K562 (cell line): ENCODE results near the gene VPS26A. TPM values are rescaled to one million over a fixed set of nuclear protein-coding genes. Genes with fewer than 3 reads are reported as not detected.

ENCODE experiments used
- BHLHE40 ChIP-seq: IDR thresholded peaks from 2 replicates; pipeline ENCODE4 v1.6.1; 2011; ENCODE audit warnings: low read length, improper control_type of control experiment
- BRF2 ChIP-seq: IDR thresholded peaks from 3 replicates; pipeline ENCODE4 v1.6.1; 2011; ENCODE audit warnings: borderline replicate concordance, mild to moderate bottlenecking; ENCODE audit not compliant: insufficient read length, insufficient read depth
- CBFB ChIP-seq: sonication (generic); formaldehyde crosslinking; IDR thresholded peaks from 2 replicates; pipeline ENCODE4 v1.4.0; 2020; ENCODE audit warnings: mild to moderate bottlenecking, missing genetic modification reagents
- ETV6 ChIP-seq, 3 experiments: fragments of 150-350 bp in 1 of 3; sonication (generic) in 1 of 3; formaldehyde crosslinking in 1 of 3; IDR thresholded peaks; 2 replicates each; pipeline versions ENCODE4 v1.6.1 to v1.8.0; 2014 to 2022; ENCODE audit warnings: borderline replicate concordance in 2 of 3, low read depth in 2 of 3, antibody characterized with exemption in 1 of 3, low read length in 1 of 3, mild to moderate bottlenecking in 1 of 3, missing genetic modification reagents in 1 of 3
- GMEB1 ChIP-seq: fragments of 250-450 bp; sonication (Bioruptor Pico); IDR thresholded peaks from 2 replicates; pipeline ENCODE4 v1.4.0; 2020; ENCODE audit warnings: mild to moderate bottlenecking
- MBD2 ChIP-seq: sonication (generic); IDR thresholded peaks from 2 replicates; pipeline ENCODE4 v1.6.1; 2016; ENCODE audit warnings: low read depth, borderline replicate concordance
- RBM17 ChIP-seq: fragments of 200-400 bp; formaldehyde crosslinking; IDR thresholded peaks from 2 replicates; pipeline ENCODE4 v1.6.1; 2017; ENCODE audit warnings: low read depth, mild to moderate bottlenecking, low read length, borderline replicate concordance
- RBM25 ChIP-seq: fragments of 200-400 bp; formaldehyde crosslinking; IDR thresholded peaks from 2 replicates; pipeline ENCODE4 v1.6.1; 2018; ENCODE audit warnings: low read length, low read depth, moderate library complexity; ENCODE audit not compliant: severe bottlenecking
- RBM39 ChIP-seq: fragments of 200-400 bp; formaldehyde crosslinking; optimal IDR thresholded peaks from 2 replicates; pipeline ENCODE3; 2018; ENCODE audit warnings: low read depth, low read length
- SIRT6 ChIP-seq: IDR thresholded peaks from one replicate; pipeline ENCODE4 v1.6.1; 2012; ENCODE audit warnings: low read depth, mild to moderate bottlenecking, control low read depth, inconsistent platforms, low read length, moderate library complexity
- SPI1 ChIP-seq: IDR thresholded peaks from 2 replicates; pipeline ENCODE4 v1.6.1; 2011; ENCODE audit warnings: low read depth, low read length, control low read depth, borderline replicate concordance
- ZNF224 ChIP-seq: sonication (generic); formaldehyde crosslinking; IDR thresholded peaks from 2 replicates; pipeline ENCODE4 v1.8.0; 2022; ENCODE audit warnings: mild to moderate bottlenecking, missing genetic modification reagents
- ZNF24 ChIP-seq: fragments of 450-650 bp; IDR thresholded peaks from 2 replicates; pipeline ENCODE4 v1.6.1; 2016
- polyA plus RNA-seq, 8 experiments: library from polyadenylated mRNA; depleted of rRNA in 4 of 8; stranded (reverse) in 5 of 8; unstranded in 3 of 8; fragments of >200 nt; fragmentation: Nextera tagmentation in 2 of 8; fragmentation: Illumina TruSeq in 1 of 8; extraction: Ambion mirVana in 2 of 8; extraction: Trizol in 1 of 8; gene quantifications; 2 replicates each; pipeline versions ENCODE4 v1.2.1 to v1.2.3, GENCODE V29; 2011 to 2014; ENCODE audit warnings: inconsistent platforms in 1 of 8, missing spikeins in 1 of 8
- total RNA-seq, 7 experiments: library from RNA; depleted of rRNA in 6 of 7; stranded (reverse); fragments of >200 nt in 6 of 7; fragmentation: Illumina TruSeq in 2 of 7; extraction: Trizol in 2 of 7; gene quantifications; 2 replicates each; pipeline versions ENCODE4 v1.2.1 to v1.2.3, GENCODE V29; 2011 to 2021; ENCODE audit warnings: low replicate concordance in 1 of 7

Gene VPS26A
- total and polyA plus RNA-seq, 9 of the 15 experiments (the other 6 are each of a cell fraction or from before 2014, with no cell fraction given), result 47.1 to 137 (median 69.3) TPM

- no peak for TF ChIP-seq ZNF224 (CRISPR knock-in tag)
- peak; percentile 50; the same call in 1 of the 2 replicates for TF ChIP-seq ZNF24
- TF ChIP-seq CBFB, result no peak
- TF ChIP-seq RBM25, result no peak
- TF ChIP-seq SPI1, result no peak
- no peak for TF ChIP-seq ETV6 (IDR thresholded peaks at IDR 0.05; ENCODE audit: borderline replicate concordance in 1 of 2, low read depth in 2 of 2, low read length in 1 of 2)
- no peak for TF ChIP-seq ETV6 (CRISPR knock-in tag; IDR thresholded peaks at IDR 0.05; ENCODE audit: borderline replicate concordance)
- TF ChIP-seq RBM39, result no peak
- TF ChIP-seq GMEB1, result no peak
- no peak for TF ChIP-seq MBD2
- TF ChIP-seq RBM17, result no peak
- no peak for TF ChIP-seq BRF2
- no peak for TF ChIP-seq BHLHE40
- TF ChIP-seq SIRT6, result no peak
Measured at GRCh38 chr10:69179089-69179742, 55.2 kb downstream of the VPS26A start (continued).
